ENCODE measurements around the gene KIF14.
"Not testable (repeated sequence)": the region's sequence is repeated elsewhere in the genome, so short reads cannot be mapped to it uniquely, and the experiment has no call there.

The KIF14 gene

DNA sequence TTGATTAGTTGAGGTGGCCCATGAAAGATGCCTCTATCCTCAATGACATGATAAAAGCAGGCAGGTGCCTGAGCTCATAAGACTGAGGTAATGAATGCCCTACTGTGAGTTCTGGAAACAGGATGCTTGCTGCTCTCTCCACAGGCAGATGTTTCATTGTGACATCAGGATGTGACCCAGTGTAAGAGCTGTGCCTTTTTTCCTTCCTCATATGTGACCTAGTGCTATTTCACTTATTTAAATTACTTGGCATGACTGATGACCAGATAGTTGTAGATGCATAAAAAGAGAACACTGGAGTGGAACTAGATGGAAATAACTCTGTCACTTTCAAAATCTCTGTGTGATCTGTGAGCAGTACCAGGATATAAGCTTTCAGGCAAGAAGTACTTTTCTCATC lies 31.9 kb downstream of the KIF14 start:
- no peak for DNase-seq (ENCODE audit: low read depth)
- Histone ChIP-seq H3K4me1 (ENCODE audit: control insufficient read depth, insufficient read depth, low read length) (peaks cover 7% of the 10 kb centered on the region), H3K27me3 (replicated peaks; ENCODE audit: control insufficient read depth, insufficient read depth, low read length) (no peaks in the 10 kb centered on the region), H3K36me3 (ENCODE audit: control insufficient read depth, insufficient read depth, low read length, severe bottlenecking) (no peaks in the 10 kb centered on the region), H3K4me3 (ENCODE audit: low read length) (no peak overlapping the region), H3K9me3 (ENCODE audit: control insufficient read depth, low read length) (no peaks in the 10 kb centered on the region), H3K9ac (ENCODE audit: low read length) (no peak overlapping the region)

DNA sequence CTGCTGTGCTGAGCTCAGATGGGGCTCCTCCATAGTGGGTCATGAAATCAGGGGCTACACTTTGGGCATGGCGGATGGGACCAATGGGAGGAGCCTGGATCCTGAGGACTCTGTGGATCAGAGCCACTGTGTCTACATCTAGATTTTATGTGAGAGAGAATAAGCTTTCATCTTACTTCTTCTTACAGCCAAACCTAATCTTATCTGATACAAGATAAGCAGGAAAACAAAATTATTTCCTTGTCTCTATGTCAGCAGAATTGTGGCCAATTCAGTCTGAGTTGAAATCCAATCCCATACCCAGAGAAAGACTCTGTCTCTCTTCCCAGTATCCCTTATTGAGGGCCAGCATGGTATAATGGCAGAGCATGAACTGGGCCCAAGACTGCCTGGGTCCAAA lies 56.2 kb downstream of the KIF14 start:
- Histone ChIP-seq H3K4me3 (ENCODE audit: low read length) (no peak overlapping the region), H3K4me1 (ENCODE audit: control insufficient read depth, insufficient read depth, low read length) (no peaks in the 10 kb centered on the region), H3K9me3 (ENCODE audit: control insufficient read depth, low read length) (no peaks in the 10 kb centered on the region), H3K9ac (ENCODE audit: low read length) (no peak overlapping the region), H3K27me3 (replicated peaks; ENCODE audit: control insufficient read depth, insufficient read depth, low read length) (no peaks in the 10 kb centered on the region), H3K36me3 (ENCODE audit: control insufficient read depth, insufficient read depth, low read length, severe bottlenecking) (no peaks in the 10 kb centered on the region)
- no peak for DNase-seq (ENCODE audit: low read depth)

DNA sequence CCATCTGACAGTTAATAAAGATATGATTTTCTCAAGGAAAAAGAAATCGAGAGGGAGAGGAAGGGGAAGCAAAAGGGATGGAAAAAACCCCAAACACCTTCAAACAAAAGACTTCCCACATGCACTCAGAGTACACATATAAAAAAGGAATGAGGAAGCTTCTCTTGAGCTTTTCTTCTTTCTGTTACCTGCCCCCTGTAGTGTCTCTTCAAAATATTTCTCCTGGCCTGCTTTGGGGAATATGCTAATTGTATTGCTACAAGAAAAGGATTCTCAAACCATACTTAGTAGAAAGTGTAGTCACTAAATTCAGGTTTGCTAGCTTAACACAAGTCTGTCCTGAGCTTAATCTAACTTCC lies 58.7 kb downstream of the KIF14 start:
- Histone ChIP-seq H3K4me1 (ENCODE audit: control insufficient read depth, insufficient read depth, low read length) (no peaks in the 10 kb centered on the region), H3K27me3 (replicated peaks; ENCODE audit: control insufficient read depth, insufficient read depth, low read length) (no peaks in the 10 kb centered on the region), H3K9me3 (ENCODE audit: control insufficient read depth, low read length) (no peaks in the 10 kb centered on the region), H3K4me3 (ENCODE audit: low read length) (no peak overlapping the region), H3K36me3 (ENCODE audit: control insufficient read depth, insufficient read depth, low read length, severe bottlenecking) (no peaks in the 10 kb centered on the region), H3K9ac (ENCODE audit: low read length) (no peak overlapping the region)
- DNase-seq (ENCODE audit: low read depth) = no peak

DNA sequence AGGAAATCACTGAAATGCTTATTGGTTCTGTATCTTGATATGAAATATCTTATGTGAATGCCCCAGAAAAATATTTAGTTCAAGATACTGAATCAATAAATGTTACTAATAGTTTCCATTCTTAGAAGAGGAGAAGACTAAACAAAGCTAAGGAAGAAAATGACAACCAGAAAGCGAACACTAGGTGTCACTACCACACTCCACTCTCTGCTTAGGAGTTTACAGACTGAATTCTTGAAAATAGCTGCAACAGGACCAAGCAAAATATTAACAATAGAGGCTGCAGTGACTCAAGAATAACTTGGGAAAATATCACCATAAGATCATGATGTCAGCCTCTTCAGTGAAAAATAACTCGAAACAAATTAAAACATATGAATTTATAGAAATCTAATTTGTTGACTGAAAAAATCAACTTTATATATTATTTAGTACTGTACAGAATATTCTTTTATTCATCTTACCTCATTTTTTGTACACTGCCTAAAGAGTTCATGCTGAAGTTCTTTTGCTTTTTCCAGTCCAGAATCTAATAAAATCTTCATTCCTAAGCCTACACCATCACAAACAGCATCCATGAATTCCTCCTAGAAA lies 61.6 kb downstream of the KIF14 start:
- no peaks in the 10 kb centered on the region for H3K9me3 ChIP-seq (ENCODE audit: control insufficient read depth, low read length)
- H3K27me3 ChIP-seq (replicated peaks; ENCODE audit: control insufficient read depth, insufficient read depth, low read length) = no peaks in the 10 kb centered on the region
- H3K4me3 ChIP-seq (ENCODE audit: low read length) = no peak overlapping the region
- no peaks in the 10 kb centered on the region for H3K4me1 ChIP-seq (ENCODE audit: control insufficient read depth, insufficient read depth, low read length)
- peak; percentile 85 for DNase-seq (ENCODE audit: low read depth)
- no peak overlapping the region for H3K9ac ChIP-seq (ENCODE audit: low read length)
- no peaks in the 10 kb centered on the region for H3K36me3 ChIP-seq (ENCODE audit: control insufficient read depth, insufficient read depth, low read length, severe bottlenecking)

DNA sequence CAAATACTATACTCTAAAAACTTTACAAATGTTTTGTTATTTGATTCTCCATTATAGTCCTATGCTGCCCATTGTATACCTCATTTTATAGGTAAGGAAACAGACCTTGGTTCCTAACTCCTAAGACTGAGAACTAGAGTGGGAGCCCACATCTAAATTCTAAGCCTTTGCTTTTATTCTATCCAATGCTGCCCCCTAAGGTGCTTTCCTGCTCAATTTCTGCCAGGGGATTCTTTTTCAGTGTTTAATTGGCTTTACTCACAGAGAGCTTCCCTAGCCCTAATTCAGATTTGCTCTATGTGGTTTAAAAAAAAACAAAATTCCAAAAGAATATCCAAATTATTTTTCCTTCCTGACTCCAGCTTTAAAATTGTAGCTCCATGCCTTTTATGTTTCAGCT lies 64.5 kb downstream of the KIF14 start:
- H3K9me3 ChIP-seq (ENCODE audit: control insufficient read depth, low read length) = no peaks in the 10 kb centered on the region
- no peaks in the 10 kb centered on the region for H3K4me1 ChIP-seq (ENCODE audit: control insufficient read depth, insufficient read depth, low read length)
- DNase-seq (ENCODE audit: low read depth) = no peak
- H3K27me3 ChIP-seq (replicated peaks; ENCODE audit: control insufficient read depth, insufficient read depth, low read length) = no peaks in the 10 kb centered on the region
- no peak overlapping the region for H3K9ac ChIP-seq (ENCODE audit: low read length)
- no peak overlapping the region for H3K4me3 ChIP-seq (ENCODE audit: low read length)
- H3K36me3 ChIP-seq (ENCODE audit: control insufficient read depth, insufficient read depth, low read length, severe bottlenecking) = no peaks in the 10 kb centered on the region

DNA sequence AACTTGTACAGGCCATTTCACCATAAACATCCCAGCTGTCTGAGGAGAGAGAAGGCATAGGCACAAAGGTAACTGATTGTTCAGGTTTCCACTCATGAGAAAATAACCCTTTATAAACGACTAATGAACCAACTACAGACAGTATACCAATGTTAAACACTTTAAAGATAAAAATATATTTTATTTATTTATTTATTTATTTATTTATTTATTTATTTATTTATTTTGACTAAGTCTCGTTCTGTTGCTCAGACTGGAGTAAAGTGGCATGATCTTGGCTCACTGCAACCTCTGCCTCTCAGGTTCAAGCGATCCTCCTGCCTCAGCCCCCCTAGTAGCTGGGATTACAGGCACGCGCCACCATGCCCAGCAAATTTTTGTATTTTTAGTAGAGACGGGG lies 67.8 kb downstream of the KIF14 start:
- not testable (repeated sequence) for H3K36me3 ChIP-seq (ENCODE audit: control insufficient read depth, insufficient read depth, low read length, severe bottlenecking); DNase-seq (ENCODE audit: low read depth); H3K9me3 ChIP-seq (ENCODE audit: control insufficient read depth, low read length); H3K27me3 ChIP-seq (replicated peaks; ENCODE audit: control insufficient read depth, insufficient read depth, low read length); H3K4me1 ChIP-seq (ENCODE audit: control insufficient read depth, insufficient read depth, low read length); H3K4me3 ChIP-seq (ENCODE audit: low read length); H3K9ac ChIP-seq (ENCODE audit: low read length)

GRCh38 chr1:200550367-200550766 lies 70.2 kb downstream of the KIF14 start:
- Histone ChIP-seq H3K27me3 (replicated peaks; ENCODE audit: control insufficient read depth, insufficient read depth, low read length) (peaks cover 1% of the 10 kb centered on the region), H3K36me3 (ENCODE audit: control insufficient read depth, insufficient read depth, low read length, severe bottlenecking) (no peaks in the 10 kb centered on the region), H3K4me1 (ENCODE audit: control insufficient read depth, insufficient read depth, low read length) (no peaks in the 10 kb centered on the region), H3K9ac (ENCODE audit: low read length) (no peak overlapping the region), H3K9me3 (ENCODE audit: control insufficient read depth, low read length) (no peaks in the 10 kb centered on the region), H3K4me3 (ENCODE audit: low read length) (no peak overlapping the region)
- DNase-seq (ENCODE audit: low read depth) = no peak

DNA sequence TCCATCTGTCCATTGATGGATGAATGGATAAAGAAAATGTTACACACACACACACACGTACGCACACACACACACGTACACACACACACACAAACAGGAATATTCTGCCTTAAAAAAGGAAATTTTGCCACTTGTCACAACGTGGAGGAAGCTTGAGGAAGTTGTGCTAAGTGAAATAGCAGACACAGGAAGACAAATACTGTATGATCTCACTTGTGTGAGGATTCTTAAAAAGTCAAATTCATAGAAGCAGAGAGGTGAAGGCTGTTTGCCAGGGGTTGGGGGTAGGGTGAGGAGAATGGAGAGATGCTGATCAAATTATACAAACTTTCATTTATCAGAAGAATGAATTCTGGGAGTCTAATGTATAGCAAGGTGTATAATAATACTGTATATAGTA lies 73.2 kb downstream of the KIF14 start:
- no peak for DNase-seq (ENCODE audit: low read depth)
- no peaks in the 10 kb centered on the region for H3K36me3 ChIP-seq (ENCODE audit: control insufficient read depth, insufficient read depth, low read length, severe bottlenecking)
- no peak overlapping the region for H3K9ac ChIP-seq (ENCODE audit: low read length)
- peaks cover 2% of the 10 kb centered on the region for H3K4me1 ChIP-seq (ENCODE audit: control insufficient read depth, insufficient read depth, low read length)
- H3K4me3 ChIP-seq (ENCODE audit: low read length) = no peak overlapping the region
- H3K9me3 ChIP-seq (ENCODE audit: control insufficient read depth, low read length) = no peaks in the 10 kb centered on the region
- H3K27me3 ChIP-seq (replicated peaks; ENCODE audit: control insufficient read depth, insufficient read depth, low read length) = peaks cover 5% of the 10 kb centered on the region

DNA sequence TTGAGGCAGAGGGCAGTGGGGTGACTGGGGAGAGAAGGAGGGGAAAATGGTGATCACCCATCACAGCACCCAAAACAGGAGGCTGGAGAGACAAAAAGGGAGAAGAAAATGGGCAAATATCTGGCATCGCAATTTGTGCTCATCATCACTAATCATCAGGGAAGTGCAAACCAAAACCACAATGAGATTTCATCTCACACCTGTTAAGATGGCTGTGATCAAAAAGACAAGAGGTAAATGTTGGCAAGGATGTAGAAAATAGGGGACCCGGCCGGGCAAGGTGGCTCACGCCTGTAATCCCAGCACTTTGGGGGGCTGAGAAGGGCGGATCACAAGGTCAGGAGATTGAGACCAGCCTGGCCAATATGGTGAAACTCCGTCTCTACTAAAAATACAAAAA lies 74.0 kb downstream of the KIF14 start:
- peaks cover 5% of the 10 kb centered on the region for H3K27me3 ChIP-seq (replicated peaks; ENCODE audit: control insufficient read depth, insufficient read depth, low read length)
- H3K9ac ChIP-seq (ENCODE audit: low read length) = no peak overlapping the region

DNA sequence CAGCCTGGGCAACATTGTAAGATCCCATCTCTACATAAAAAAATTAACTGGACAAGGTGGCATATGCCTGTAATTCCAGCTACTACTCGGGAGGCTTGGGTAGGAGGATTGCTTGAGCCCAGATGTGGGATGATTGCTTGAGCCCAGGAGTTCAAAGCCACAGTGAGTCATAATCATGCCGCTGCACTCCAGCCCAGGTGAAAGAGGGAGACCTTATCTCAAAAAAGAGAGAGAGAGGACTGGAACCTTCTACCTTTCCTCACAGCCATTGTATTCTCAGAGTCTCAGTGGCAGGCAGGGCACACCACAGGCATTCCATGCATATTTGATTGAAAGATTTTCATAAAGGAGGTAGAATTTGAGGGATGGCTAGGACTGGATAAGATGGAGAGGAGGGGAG lies 78.4 kb downstream of the KIF14 start:
- H3K4me3 ChIP-seq (ENCODE audit: low read length) = no peak overlapping the region
- no peaks in the 10 kb centered on the region for H3K9me3 ChIP-seq (ENCODE audit: control insufficient read depth, low read length)
- no peak for DNase-seq (ENCODE audit: low read depth)
- peaks cover 6% of the 10 kb centered on the region for H3K4me1 ChIP-seq (ENCODE audit: control insufficient read depth, insufficient read depth, low read length)
- H3K27me3 ChIP-seq (replicated peaks; ENCODE audit: control insufficient read depth, insufficient read depth, low read length) = peaks cover 5% of the 10 kb centered on the region
- H3K9ac ChIP-seq (ENCODE audit: low read length) = no peak overlapping the region
- H3K36me3 ChIP-seq (ENCODE audit: control insufficient read depth, insufficient read depth, low read length, severe bottlenecking) = no peaks in the 10 kb centered on the region

More for the DNA sequence above, 74.0 kb downstream of the KIF14 start:
- no peak for DNase-seq (ENCODE audit: low read depth)
- H3K36me3 ChIP-seq (ENCODE audit: control insufficient read depth, insufficient read depth, low read length, severe bottlenecking) = no peaks in the 10 kb centered on the region
- H3K9me3 ChIP-seq (ENCODE audit: control insufficient read depth, low read length) = no peaks in the 10 kb centered on the region
- H3K4me3 ChIP-seq (ENCODE audit: low read length) = no peak overlapping the region
- peaks cover 6% of the 10 kb centered on the region for H3K4me1 ChIP-seq (ENCODE audit: control insufficient read depth, insufficient read depth, low read length)

DNA sequence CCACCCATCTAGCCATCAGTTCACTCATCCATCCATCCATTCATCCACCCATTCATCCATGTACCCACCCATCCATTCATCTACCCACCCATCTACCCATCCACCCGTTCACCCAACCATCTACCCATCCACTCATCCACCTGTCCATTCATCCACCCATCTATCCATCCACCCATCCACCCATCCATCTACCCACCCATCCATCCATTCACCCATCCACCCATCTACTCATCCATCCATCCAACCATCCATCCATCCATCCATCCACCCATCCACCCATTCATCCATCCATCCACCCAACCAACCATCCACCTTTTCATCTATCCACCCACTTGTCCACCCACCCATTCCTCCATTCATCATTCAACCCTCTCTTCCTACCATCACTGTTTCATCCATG lies 80.3 kb downstream of the KIF14 start:
- peaks cover 3% of the 10 kb centered on the region for H3K27me3 ChIP-seq (replicated peaks; ENCODE audit: control insufficient read depth, insufficient read depth, low read length)
- H3K4me1 ChIP-seq (ENCODE audit: control insufficient read depth, insufficient read depth, low read length) = peaks cover 6% of the 10 kb centered on the region
- no peaks in the 10 kb centered on the region for H3K9me3 ChIP-seq (ENCODE audit: control insufficient read depth, low read length)
- DNase-seq (ENCODE audit: low read depth) = no peak
- no peak overlapping the region for H3K4me3 ChIP-seq (ENCODE audit: low read length)
- H3K9ac ChIP-seq (ENCODE audit: low read length) = no peak overlapping the region
- H3K36me3 ChIP-seq (ENCODE audit: control insufficient read depth, insufficient read depth, low read length, severe bottlenecking) = no peaks in the 10 kb centered on the region

- no peaks in the 10 kb centered on the region for H3K9me3 ChIP-seq (ENCODE audit: control insufficient read depth, low read length)
- DNase-seq (ENCODE audit: low read depth) = no peak
- H3K4me3 ChIP-seq (ENCODE audit: low read length) = no peak overlapping the region
- H3K27me3 ChIP-seq (replicated peaks; ENCODE audit: control insufficient read depth, insufficient read depth, low read length) = no peaks in the 10 kb centered on the region
- H3K9ac ChIP-seq (ENCODE audit: low read length) = no peak overlapping the region
- H3K4me1 ChIP-seq (ENCODE audit: control insufficient read depth, insufficient read depth, low read length) = peaks cover 6% of the 10 kb centered on the region
- no peaks in the 10 kb centered on the region for H3K36me3 ChIP-seq (ENCODE audit: control insufficient read depth, insufficient read depth, low read length, severe bottlenecking)
Measured at GRCh38 chr1:200538179-200538578, 82.4 kb downstream of the KIF14 start.

Data from adipocyte (in vitro differentiated cells).